ENCODE measurements around the gene NAA15.
"Not testable (repeated sequence)": the region's sequence is repeated elsewhere in the genome, so short reads cannot be mapped to it uniquely, and the experiment has no call there.

NAA15 gene

DNA sequence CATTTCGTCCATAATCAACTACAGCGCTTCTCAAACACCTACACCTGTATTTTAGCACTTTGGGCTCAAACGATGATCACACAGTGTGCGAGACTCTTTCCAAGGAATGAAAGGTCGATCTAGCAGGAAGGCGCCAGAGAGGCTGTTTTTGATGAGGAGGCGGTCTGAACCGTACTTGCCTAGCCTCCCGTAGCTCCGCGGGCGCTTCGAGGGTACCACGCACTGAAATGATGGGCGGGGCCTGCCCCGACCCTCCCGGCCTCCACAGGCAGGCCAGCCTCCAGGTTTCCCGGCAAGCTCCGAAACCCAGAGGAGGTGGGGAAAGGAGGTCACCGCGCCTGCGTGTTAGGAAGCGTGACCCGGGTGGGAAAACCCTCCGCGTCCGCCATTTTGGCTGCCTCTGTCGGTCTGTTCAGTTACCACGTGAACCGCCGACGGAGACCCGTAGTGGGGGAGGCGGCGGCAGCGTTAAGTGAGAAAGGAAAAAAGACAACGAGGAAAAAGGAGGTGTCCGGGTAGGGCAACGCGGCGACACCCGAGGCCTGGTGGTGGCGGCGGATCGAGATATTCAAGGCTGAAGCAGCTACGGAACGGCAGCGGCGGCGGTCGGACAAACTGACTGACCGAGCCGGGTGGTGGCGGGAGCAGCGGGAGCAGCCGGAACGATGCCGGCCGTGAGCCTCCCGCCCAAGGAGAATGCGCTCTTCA is at the start of gene NAA15:
NAA15 (plus strand) TSS at position 393 of the 708 bp plus-strand sequence; CDS start at position 666, 273 bp downstream.
- DNase-seq = peak; percentile 99

DNA sequence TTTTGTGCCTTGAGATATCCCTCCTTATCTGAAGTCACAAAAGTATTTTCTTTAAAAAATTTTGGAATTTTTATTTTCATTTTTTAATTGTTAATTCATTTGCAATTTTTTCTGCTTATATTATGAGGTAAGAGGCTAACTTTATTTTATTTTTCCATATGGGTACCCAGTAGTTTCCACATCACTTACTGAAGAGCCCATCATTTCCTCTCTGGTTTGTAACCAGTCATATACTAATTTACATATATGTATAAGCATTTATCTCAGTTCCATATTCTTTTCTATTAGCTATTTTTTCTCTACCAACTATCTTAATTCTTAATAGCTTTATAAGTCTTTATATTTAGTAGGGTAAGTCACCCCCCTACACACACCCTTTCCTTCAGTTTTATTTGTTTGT is 48.3 kb upstream of the NAA15 start:
- DNase-seq = no peak

DNA sequence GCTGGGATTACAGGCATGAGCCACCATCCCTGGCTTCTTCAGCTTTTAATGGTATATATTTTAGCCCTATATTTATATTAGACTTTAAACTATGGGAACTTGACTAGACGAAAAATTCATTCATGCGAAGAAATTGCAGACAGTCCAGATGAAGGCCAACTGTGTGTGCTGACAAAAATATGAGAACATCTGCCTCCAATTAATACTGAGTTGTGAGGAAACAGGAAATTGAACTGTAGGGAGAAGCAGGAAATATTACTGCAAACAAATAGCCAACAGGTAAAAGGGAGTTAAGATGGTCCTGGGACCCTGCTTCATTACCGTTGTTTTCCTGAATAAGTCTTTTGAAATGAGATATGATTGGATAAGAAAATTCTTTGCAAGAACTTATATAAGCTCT is 47.6 kb upstream of the NAA15 start:
- DNase-seq = no peak

DNA sequence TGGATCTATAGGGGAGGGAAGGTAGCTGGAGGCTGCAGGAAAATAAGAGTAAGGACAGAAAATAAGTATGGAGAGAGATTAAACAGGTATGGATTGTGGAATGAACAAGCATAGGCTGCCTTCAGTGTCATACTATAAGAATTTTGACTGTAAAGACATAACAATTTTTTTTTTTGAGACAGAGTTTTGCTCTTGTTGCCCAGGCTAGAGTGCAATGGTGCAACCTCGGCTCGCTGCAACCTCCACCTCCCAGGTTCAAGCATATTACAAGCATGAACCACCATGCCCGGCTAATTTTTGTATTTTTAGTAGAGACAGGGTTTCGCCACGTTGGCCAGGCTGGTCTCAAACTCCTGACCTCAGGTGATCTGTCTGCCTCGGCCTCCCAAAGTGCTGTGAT is 45.7 kb upstream of the NAA15 start:
- not testable (repeated sequence) for DNase-seq

DNA sequence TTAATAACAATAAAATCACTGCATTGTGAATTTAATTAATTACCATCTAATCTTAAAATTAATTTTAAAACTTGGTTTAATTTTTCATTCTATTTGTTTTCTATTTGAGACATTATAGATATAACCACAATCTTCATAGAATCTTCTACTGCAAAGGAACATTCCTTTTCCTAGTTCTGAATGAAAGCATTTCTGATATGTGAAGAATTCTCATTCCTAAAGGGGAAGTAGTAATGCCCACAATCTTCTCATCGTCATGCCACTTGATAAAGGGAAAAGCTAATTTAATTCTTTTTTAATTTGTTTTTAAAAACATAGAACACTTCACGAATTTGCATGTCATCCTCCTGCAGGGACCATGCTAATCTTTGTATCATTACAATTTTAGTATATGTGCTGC is 45.0 kb upstream of the NAA15 start:
- DNase-seq = no peak

DNA sequence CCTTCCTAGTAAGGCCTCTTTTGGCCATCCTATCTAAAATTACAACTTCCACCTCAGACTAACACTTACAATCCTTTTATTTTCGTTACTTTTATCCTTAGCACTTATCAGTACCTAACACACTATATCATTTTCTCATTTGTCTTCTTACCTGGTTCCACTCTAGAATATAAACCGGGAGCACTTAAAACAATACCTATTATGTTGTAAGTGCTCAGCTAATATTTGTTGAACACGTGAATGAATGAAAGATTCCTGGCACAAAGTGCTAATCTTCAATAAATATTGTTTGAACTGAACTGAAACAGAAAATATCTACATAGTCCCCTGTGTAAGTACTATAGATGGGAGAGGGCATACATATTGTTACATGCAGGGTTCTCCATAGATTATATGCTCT is 35.7 kb upstream of the NAA15 start:
- DNase-seq = no peak

DNA sequence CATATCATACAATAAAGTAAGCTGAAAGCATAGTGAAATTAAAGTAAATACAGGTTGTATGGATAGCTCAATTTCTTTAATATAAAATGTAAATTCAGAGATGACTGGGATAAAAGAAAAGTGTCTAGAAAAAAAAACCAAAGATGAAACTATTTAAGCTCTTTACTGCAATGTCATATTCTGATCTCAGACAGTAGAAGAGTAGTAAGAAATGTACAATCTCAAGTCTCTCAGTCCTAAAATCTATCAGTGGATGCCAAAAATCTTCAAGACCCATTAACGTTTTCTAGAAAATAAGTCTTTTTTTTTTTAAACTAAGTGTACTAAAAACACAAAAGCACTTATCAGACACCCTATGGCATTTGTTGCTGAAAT is 35.1 kb upstream of the NAA15 start:
- no peak for DNase-seq

DNA sequence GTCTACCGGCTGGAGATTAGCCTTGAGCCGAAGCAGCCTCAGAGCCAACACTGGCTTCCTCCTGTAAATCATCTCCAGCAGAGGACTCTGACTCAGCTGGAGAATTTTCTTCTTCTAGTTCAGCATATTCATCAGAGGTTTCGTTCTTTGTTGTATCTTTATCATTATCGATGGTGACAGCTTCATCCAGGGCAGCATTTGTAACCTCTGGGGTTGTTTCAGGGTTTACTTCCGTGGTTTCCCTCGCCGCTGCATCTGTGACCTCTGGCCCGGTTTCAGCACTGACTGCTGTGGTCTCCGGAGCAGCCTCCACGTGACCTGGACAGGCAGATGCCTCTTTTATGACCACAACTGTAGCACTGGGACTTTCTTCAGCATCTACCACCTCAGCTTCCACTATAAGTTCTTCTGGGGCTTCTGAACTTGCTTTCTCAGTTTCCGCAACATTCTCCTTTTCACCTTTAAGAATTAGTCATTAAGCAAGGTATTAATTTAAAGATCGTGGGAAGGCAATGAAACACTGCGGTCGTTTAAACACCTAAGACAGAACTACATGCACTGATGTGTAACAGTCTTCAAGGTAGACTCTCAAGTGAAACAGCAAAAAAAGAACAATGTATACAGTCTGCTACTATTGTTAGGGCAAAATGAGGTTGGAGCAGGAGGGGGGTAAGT is 34.6 kb upstream of the NAA15 start:
- peak; percentile 92 for DNase-seq

DNA sequence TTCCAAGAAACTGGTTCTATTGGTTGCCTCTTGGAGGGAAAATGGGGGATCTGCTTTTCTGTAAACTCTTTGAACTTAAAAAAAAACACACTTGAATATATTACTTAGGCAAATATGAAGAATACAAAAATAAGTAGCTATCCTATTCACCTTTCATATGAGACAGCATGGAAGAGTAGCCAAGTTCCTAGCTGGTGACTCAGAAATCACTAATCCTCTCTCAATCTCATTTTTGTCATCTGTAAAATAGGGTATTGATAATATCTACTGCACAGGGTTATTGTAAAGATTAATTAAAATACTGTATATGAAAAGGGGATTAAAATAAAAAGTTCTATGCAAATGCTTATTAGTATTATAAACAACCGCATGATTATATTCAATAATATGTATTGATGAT is 34.0 kb upstream of the NAA15 start:
- DNase-seq = no peak

DNA sequence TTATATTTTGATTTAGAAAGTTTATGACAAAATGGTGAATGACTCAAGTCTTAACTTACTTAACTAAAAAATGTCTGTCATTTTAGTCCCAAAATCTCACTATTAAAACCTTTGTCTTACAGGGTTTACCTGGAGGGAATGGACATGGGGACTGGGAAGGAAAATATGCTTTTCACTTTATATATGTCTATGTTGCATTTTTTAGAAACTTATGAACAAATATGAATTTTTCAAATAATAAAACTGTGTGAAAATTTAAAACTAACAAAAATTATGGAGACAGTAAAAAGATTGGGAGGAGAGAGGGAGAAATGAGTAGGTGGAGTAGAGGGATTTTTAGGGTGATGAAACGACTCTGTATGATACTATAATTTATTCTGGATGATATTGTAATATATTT is 27.5 kb upstream of the NAA15 start:
- DNase-seq = no peak

DNA sequence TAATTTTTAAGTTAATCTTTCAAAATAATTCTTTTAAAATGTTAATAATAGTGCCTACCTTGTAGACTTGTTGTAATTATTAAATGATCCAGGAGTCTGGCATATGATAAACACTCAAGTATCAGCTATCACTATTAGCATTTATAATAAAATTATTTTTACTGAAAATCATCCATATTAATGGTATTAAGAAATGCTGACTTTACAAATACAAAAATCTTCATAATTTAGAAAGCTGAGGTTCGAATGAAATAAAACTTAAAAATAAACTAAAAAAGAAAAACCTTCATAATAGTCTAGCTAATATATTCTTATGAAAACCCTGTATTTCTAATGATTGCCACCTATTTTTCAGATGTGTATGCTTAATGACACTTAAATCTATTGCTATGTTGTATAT is 26.5 kb upstream of the NAA15 start:
- no peak for DNase-seq

DNA sequence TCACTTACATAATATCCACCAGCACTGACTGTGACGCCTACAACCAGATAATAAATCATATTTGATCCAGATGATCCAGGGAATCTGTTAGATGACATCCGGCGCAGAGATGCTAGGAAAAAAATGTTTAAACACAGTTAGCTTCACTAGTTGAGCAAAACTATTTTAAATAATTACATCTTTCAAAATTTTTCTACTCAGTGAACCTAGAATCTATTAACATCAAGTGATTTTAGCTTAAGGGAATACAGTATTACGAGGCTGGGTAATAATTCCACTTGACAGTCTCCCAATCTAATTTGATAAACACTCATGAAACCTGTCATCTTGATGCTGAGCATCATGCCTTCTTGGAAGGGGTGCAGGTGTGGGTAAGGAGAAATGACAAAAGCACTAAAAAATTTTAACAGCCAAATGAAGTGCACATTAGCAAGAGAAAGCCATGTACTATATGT is 26.0 kb upstream of the NAA15 start:
- no peak for DNase-seq

DNA sequence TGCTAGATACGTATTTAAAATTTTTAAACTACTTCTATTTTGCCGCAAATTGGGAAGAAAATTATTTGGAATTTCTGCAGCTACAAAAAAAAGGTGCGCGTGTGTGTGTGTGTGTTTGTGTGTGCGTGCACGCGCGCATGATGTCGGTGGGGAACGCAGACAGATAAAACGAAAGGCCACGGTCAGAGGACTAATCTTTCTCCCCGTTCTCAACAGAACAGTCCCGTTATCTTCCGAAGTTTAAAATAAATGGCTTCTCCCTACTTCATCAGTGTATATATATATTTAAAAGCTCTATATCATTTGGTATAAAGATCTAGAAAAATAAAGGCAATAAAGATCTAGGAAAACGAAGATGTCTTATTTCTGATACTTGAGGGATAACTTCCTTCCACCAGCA is 22.8 kb upstream of the NAA15 start:
- DNase-seq = no peak

DNA sequence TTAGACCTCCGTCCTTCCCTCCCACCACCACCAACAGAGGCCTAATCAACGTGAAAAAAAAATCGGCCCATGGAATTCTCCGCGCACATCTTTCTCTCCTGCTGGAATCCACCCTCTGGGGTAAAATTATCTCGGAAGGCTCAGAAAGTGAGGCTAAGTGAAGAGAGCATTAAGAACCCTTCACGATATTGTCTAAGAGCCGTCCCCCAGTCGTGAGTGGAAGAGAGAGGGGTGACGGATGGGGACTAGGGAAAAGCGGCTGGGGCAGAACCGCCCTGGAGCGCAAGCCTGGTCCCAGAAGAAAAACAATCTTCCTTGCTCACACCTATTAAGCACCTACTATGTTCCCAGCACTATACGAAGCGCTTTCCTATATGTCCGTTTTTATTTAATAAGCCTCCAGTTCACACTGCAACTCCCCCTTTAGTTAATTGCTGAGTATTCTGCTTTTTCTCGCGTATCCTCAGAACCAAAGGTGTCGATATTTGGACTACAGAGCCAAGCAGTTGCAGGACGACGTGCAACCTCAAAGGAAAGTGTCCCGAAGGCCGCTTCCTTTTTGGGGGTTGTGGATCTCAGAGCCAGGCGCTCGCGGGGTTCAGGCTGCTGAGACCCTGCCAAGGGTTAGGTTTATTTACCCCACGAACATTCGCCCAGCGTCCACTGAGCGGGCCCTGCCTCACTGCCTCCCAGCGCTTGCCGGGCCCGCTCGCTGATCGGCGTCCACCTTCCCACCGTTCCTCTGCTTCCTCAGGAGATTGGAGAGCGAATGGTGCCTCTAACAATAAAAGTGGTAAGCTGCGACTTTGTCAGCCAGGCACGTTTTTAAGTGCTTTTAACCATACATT is 22.2 kb upstream of the NAA15 start:
- peak; percentile 22 for DNase-seq

DNA sequence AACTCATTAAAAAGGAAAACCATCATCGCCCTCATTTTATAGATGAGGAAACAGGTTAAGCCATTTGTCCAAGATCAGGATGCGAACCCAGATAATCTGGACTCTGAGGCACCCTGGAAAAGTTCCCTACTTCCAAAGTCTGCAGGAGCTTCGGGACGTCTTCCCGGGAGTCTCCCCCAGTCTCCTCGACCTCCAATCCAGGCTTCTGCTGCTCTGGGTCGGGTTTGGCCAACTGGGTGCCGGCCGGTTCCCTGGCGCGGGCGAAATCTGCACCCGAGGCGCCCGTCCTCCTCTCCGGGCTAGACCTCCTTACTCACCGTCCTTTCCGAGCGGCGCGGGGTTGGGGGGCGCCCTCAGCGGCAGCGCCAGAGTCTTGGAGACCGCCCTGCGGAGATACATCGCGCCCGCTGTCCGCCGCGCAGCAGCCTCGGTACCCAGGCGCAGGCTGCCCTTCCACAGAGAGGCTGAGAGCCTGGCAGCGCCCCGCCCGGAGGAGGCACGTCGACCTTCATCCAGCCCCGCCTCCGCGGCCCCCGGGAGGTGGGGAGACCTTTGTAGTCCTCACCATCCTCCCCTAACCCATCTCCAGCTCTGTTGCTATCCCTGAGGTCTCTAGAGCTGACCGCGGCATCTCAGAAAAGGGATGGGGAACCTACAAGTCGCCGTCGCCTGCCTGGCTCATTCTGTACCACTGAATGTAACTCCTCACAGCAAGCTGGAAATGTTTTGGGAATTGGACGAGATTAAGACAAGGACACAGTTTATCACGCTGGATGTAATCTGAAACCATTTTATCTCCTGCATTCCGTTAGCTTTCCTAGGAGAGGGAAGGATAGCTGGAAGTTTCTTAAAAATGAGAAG is 21.3 kb upstream of the NAA15 start, which contains the start of gene MGARP:
MGARP (minus strand) TSS at position 466 of the 861 bp plus-strand sequence; CDS start at position 399, 67 bp downstream.
- DNase-seq = peak; percentile 47

DNA sequence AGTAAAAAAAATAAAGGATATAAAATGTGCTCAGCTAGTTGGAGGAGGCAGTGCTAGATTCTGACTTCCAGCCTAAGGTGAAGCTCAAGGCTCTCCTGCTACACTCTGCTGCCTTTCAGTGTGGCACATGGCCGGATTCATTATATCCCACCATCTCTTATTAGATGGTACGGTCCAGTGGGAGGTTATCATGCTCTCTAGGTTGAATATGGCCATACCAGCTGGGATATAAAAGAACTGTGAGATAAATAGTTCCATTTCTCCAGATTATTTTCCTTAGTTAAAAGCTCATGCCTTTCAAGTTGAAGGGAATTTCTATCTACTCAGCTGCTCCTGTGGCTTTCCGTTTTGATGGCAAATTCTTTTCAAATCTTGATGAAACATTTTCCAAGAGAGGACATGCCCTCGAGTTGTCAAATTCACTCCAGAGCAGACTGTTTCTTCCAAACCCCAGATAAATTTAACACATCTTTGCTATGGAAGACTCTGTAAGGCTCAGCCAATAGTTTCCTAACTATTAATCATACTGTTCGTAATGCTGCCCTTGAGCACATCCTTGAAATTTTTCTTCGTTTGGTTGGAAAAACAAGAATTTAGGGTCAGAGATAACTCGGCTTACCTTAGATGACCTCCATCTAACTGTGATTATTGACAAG is 19.1 kb upstream of the NAA15 start:
- DNase-seq = no peak

DNA sequence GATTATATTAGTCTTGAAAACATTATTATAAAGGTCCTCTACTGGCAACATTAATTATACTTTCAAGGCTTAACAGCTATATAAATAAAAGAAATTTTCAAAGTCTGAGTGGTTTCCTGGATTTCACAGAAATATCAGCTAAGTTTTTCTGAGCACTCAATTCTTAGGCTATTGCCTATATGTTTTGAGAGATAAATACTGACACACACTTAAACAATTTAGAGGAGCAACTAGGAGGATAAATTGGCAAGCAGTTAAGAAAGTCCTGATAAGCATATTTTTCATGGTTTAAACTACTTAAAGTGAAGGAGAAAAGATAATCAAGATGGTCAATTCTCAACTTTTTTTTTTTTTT is 18.6 kb upstream of the NAA15 start:
- DNase-seq = no peak

DNA sequence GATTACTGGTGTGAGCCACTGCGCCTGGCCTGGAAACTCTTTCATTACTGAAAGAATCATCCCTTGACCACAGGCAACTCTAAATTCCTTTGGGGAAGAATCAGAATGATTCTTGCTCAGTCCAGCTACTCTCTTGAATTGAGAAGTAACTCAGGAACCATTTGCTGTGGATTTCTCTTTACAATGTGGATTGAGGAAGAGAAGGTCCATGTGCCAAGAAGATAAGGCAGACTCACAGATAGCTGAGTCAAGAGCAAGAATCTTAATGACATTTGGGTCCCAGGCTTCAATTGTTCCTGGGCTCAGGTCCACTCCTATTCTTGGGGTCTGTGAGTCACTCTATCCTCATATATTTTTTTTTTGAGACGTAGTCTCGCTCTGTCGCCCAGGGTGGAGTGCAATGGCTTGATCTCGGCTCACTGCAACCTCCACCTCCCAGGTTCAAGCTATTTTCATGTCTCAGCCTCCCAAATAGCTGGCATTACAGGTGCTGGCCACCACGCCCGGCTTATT is 15.1 kb upstream of the NAA15 start:
- peak; percentile 26 for DNase-seq

DNA sequence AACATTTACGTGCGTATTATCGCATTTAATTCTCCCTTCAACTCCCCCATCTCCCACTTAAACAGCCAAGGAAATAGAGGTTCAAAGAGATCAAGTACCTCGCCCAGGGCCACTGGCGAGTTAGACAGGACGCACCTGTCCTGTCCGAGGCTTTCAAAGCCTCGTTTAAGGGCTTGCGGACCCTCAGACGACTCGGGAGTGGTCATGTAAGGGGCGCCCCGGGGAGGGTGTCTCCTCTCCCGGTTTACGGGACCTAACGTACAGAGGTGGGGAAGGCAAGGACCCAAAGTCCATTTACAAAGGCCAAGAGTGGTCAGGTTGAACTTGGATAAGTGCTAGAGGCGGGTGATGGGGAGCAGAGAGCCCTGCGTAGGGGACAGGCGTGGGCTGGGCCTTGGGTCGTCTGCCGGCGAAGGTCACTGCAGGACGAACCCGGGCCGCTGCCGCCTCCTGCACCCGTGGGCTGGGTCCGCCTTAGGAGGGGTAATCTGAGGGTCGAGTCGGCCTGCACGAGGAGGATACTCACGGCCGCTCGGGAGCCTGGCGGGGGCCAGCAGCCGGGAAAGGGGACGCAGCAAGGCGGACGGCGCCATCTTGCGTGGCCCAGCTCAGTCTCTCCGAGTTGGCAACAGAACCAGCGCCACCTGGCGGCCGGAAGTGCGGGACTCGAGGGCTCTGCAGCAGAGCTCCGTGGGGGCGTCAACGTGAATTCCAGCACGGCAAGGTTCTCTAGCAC is 5.9 kb upstream of the NAA15 start:
- DNase-seq = peak; percentile 98

DNA sequence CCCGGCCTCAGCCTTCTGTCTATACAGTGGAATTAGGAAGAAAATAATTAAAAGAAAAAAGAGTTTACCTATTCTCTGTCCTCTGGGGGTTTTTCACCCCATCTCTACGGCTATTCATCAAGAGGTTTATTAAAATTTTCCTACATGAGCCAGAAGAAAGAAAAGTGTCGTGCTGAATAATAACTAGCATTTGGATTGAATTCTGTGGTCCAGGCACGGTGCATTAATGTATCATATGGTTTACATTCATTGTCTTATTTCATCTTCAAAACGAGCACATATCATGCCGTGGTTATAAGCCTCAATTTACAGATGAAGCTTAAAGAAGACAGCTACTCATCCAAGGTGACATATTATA is 5.4 kb upstream of the NAA15 start:
- no peak for DNase-seq

DNA sequence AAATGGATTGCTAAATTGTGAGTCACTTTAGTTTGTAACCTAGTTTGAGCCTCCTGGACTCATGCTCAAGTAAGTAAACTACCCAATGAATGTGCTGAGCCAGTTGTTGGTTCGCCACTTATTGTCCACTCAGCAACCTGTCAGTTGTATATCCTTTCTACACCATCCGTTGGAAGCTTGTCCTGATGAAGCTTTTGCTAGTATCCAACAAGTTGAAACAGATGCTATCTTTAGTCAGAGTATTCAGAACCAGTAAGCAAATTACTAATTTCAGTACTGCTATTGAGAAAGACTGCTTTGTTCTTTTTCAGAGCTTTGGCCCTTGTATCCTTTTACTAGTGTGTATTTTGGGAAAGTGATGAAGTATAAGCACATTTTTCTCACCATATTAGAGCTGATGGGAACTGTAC is 4.3 kb upstream of the NAA15 start:
- DNase-seq = no peak
